Activated T-cell treated with anti-CD3 and anti-CD28 coated beads, Interleukin-2, amount 50 U/mL, for 1 hour (primary cell): Measurements from ENCODE around the gene SYNGR3.
A peak's percentile ranks its signal among the peaks of the same experiment; 100 is the strongest.

Source experiments
- DNase-seq: peaks from one replicate; pipeline ENCODE4 v3.0.0-alpha.2; 2020

SYNGR3 gene

DNA sequence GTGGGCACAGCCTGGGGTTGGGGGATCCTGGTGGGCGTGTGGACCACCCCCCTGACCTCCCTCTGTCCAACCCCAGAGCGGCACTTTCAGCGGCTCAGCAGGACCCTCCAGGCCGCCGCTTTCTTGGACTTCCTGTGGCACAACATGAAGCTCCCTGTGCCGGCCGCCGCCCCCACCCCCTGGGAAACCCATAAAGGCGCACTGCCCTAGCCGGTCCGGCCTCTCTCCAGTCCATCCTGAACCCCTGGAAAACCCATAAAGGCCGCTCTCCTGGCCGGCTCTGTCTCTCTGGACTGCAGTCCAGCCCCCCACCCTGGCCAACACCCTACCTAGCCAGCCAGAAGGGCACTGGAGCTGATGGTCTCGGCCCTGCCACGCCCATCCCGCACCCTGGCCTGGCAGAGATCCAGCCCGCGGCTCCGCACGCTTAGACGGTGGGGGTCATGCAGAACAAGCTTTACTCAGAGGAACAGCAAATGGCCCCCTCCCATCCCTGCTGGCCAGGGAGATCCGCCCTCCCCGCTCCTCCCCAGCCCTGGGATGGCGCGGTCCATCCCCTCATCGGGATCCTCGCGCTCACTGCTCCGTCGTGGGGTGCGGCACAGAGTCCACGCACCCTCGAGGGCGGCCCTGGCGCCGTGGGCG is 11.2 kb upstream of the SYNGR3 start:
- no peak for DNase-seq

DNA sequence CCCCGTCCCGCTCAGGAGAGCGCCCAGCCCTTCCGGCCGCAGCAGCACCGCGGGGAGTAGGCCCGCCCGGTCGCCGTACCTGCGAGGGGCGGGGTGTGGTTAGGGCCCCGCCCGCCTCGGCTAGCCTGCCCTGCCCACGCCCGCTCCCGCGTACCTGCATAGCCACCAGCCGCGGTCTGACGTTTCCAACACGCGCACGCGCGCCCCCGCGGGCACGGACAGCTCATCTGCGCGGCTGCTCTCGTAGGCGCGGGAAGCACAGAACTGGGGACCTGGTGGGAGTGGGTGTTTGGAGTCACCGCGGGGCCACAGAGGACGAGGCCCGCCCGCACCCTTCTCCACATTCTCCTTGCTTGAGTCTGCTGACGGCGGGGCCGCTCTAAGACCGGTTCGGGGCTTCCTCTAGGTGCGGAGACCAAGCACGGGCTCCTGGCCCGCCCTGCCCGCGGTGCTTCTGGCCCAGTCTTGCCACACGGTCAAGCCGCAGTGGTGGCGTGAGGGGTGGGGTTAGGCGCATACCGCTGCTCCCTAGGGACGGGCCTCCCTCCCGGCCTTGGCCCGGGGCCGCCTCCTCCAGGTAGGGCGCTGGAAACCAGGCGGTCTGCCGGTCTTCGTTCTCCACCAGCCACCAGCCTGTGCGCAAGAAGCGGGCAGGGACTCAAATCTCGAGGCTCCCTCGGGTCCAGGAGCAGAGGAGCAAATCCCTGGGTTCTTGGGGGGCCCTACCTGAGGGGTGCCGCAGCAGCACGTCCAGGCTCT is 10.3 kb upstream of the SYNGR3 start:
- peak; percentile 53 for DNase-seq

- no peak for DNase-seq
Observed at GRCh38 chr16:1980030-1980769, 9.6 kb upstream of the SYNGR3 start.

DNA sequence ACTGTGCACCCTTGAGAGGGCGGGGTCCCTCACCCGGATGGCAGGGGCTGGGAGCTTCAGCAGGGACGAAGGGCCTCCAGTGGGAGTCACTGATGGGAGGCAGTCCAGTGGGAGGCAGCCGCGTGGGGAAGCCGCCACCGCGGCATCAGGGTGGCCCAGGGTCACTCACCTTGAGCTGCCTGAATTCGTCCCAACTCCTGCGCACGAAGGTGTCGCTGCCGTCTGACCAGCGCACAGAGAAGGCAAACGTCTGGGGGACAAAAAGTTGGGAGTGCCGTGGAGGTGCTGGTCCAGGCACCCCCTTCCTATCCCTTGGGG is 9.0 kb upstream of the SYNGR3 start:
- DNase-seq = no peak

DNA sequence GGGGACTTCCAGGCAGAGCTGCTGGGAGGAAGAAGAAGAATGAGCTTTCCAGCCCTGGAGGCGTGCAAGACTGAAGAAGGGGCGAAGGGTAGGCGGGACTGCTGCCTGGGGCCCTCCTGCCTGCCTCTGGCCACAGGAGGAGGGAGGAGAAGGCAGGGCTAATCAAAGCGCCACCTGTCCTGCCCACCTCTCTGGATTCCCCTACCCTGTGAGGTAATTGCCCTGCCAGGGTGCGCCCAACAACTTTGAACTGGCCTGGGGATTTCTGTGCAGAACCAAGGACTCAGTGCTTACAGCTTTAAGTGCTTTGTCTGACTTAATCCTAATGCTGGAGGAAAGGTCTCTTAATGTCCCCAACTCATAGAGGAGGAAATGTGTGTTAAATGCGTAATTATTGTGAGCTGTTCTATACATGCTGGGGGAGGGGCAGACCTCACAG is 8.4 kb upstream of the SYNGR3 start, which contains the start of gene NOXO1:
TSS of gene NOXO1 (minus strand) at position 72 of the 439 bp plus-strand sequence. CDS start 290 bp downstream, outside the sequence.
- DNase-seq = no peak

- no peak for DNase-seq
Observed at GRCh38 chr16:1982013-1982433, 7.7 kb upstream of the SYNGR3 start.

DNA sequence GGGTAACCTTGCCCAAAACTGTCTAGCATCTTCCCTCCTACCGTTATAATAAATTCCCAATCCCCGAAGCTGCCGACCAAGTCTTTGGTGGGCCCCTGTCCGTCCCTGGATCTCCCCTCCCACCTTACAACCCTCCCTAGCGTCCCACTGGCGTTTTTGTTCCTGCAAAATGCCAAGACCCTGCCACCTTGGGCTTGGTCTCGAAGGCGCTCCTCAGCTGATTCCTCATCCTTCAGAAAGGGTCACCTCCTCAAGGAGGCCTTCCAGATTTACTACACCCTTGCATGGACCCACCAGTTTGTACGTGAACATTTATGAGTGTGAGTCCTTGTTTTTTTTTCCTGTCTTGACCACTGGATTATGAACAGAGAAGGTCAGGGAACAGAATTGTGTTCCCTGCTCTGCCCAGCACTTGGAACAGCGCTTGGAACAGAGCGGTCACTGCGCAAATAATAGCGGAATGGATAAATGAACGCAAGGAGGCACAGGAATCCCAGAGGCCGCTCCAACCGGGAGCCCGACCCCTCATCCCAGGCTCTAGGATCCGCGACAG is 6.7 kb upstream of the SYNGR3 start:
- no peak for DNase-seq

DNA sequence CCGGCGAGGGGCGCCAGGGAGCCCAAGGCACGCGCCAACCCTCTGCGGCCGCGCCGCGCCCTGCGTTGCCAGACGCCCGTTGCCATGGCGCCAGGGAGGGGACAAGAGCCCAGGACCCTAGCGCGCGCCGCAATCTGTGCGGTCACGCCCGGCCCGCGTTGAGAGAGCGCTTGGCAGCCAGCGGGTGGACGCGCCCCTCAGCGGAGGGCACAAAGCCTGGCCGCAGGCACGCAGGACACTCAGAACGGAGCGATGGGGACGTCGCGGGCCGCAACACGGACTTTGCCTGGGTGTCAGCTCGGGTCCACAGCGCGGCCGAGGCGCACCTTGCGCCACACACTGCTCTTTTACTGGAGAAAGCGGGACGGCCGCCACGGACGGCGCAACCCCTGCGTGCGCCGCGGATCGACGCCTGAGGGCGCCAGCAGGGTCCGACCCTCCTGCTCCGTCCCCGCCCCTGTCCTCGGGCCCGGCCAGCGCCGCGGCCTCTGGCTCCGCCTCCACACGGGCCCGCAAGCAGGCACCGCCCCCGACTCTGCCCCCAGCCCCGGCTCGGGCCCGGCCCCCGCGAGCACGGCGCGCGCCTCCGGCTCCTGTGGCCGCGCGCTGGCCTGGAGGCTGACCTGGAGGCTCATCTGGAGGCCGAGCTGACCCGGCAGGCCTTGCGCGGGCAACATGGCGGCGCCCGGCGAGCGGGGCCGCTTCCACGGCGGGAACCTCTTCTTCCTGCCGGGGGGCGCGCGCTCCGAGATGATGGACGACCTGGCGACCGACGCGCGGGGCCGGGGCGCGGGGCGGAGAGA is 6.0 kb upstream of the SYNGR3 start, which contains the start of gene GFER:
TSS of gene GFER (plus strand) at position 650 of the 803 bp plus-strand sequence. CDS start at position 676, 26 bp downstream.
- DNase-seq = peak; percentile 66

DNA sequence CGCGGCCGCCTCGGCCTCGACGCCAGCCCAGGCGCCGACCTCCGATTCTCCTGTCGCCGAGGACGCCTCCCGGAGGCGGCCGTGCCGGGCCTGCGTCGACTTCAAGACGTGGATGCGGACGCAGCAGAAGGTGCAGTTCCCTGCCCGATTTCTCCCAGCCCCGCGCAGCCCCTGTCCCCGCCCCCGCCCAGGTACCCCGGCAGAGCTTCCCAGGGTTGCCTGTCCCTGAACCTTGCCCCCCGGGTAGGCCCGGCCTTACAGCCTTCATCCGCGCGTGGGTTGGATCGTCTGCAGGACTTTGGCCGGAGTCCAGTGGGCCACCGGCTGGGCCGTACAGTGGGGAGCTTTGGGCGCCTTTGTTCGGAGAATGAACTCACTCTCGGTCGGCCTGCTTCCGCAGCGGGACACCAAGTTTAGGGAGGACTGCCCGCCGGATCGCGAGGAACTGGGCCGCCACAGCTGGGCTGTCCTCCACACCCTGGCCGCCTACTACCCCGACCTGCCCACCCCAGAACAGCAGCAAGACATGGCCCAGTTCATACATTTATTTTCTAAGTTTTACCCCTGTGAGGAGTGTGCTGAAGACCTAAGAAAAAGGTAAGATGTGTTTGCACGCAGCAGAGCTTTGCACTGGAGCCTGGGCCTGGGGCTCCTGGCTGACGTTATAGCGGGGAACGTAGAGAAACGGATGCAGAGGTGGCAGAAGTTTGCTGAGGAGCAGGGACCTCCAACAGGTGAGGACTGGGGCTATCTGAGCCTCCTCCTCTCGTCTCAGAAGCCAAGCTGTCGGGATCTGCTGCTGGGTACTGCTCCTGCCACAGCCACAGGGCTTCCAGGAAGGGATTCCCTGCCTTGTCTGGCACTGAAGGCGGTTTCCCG is 5.2 kb upstream of the SYNGR3 start:
- no peak for DNase-seq

DNA sequence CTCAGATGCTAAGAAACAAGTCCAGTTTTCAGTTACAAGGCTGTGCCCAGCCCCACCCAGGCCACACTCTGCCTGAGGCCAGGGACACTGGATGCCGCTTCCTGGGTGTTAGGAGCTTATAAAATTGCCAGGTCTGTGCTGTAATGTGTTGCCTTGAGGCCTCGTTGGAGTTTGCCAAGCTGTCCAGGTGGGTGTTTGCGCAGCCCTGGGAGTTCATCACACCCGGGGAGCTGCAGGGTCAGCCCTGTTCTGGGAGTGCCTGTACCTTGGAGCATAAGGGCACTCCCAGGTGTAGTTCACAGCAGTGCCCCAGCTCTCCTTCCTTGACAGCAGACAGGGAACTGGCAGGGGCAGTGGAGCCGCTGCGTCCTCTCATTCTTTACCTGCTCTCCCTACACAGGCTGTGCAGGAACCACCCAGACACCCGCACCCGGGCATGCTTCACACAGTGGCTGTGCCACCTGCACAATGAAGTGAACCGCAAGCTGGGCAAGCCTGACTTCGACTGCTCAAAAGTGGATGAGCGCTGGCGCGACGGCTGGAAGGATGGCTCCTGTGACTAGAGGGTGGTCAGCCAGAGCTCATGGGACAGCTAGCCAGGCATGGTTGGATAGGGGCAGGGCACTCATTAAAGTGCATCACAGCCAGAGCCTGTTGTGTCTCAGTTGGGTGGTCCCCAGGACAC is 4.2 kb upstream of the SYNGR3 start:
- DNase-seq = no peak

- no peak for DNase-seq
Observed at GRCh38 chr16:1987198-1987597, 2.6 kb upstream of the SYNGR3 start.

DNA sequence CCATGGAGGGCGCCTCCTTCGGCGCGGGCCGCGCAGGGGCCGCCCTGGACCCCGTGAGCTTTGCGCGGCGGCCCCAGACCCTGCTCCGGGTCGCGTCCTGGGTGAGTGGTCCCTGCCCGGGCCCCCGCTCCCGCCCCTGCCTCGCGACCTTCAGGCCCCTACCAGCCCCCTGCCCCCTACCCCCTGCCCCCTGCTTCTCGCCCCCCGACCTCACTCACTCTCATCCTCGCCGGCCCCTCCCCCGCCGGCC is 256 bp downstream of the SYNGR3 start:
- DNase-seq = no peak

DNA sequence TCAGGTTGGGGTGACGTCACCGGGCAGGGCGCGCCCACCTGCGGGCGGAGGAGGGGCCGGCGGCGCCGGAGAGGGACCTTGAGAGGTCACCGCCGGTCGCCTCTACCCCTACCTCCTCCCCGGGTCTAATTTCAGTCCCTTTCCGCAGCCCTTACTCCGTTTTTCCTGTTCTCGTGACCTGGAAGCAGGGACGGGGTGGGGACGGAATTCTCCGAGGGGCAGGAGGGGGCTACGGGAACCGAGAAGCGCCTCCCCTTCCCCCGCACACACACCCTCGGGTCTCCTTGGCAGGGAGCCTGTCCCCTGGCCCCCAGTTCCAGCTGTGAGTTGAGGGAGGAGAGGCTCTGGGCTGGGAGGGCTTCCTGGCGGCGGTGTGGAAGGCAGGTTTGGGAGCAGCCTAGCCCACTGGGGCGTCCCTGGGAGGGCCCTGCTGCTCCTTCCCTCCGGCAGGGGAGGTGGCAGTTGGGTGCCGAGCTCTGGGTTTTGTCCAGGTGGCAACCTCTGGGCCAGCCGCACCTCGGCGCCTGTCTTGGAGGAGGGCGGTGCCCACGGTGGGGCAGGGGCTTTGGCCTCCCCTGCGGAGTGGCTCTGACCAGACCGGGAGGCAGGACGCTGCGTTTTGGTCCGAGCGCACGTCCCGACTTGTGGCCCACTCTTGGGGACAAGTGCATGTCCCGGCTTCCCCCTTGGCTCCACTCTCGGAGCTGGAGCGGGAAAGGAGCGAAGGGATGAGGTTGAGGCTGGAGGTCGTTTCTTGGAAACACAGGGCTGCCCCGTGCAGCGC is 773 bp downstream of the SYNGR3 start:
- DNase-seq = peak; percentile 57

GRCh38 chr16:1991135-1991551 is 1.4 kb downstream of the SYNGR3 start:
- DNase-seq = peak; percentile 62

DNA sequence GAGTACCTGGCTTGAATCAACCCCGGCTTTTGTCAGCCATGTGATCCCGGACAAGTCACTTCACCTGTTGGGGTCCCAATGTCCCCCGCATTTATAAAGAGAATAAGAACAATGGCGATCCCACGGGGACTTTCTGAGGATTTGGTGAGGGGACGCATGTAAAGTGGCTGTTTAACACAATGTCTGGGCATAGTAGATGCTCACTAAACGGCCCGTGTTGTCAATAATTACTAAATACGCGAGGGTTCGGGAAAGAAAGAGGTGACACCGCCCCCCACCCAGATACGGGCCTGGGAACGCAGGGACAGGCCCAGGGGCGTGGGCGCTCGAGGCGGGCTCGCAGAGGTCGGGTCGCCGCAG is 1.8 kb downstream of the SYNGR3 start:
- DNase-seq = no peak

- peak; percentile 98 for DNase-seq
Observed at GRCh38 chr16:1991948-1992703, 2.4 kb downstream of the SYNGR3 start.

- DNase-seq = no peak
Observed at GRCh38 chr16:1992704-1993317, 3.0 kb downstream of the SYNGR3 start.

GRCh38 chr16:1993731-1994131 is 4.0 kb downstream of the SYNGR3 start:
- no peak for DNase-seq
